K562 (cell line): ENCODE measurements around the gene ITPKB.

Experiments
- BHLHE40 ChIP-seq: IDR thresholded peaks from 2 replicates; pipeline ENCODE4 v1.6.1; 2011; ENCODE audit warnings: low read length, improper control_type of control experiment
- CTCF ChIP-seq, 3 experiments: IDR thresholded peaks in 2 of 3; conservative IDR thresholded peaks in 1 of 3; 2 replicates each; pipeline ENCODE4 v1.5.1; 2011 to 2012; ENCODE audit warnings: low read length in 3 of 3, mild to moderate bottlenecking in 3 of 3, control low read depth in 2 of 3, improper control_type of control experiment in 1 of 3, inconsistent platforms in 1 of 3, low read depth in 1 of 3, mixed read lengths in 1 of 3, moderate library complexity in 1 of 3; ENCODE audit not compliant: insufficient read depth in 2 of 3
- ESRRA ChIP-seq: fragments of 450-650 bp; IDR thresholded peaks from 2 replicates; pipeline ENCODE4 v1.6.1; 2014; ENCODE audit warnings: low read depth, mild to moderate bottlenecking, moderate library complexity, borderline replicate concordance
- ETS1 ChIP-seq: conservative IDR thresholded peaks from 2 replicates; pipeline ENCODE4 v1.6.1; 2011; ENCODE audit warnings: low read depth, mild to moderate bottlenecking, low read length; ENCODE audit not compliant: control insufficient read depth
- FOS ChIP-seq: IDR thresholded peaks from 3 replicates; pipeline ENCODE4 v1.6.1; 2011; ENCODE audit not compliant: insufficient read length; ENCODE audit errors: extremely low read depth
- GTF2F1 ChIP-seq: IDR thresholded peaks from 2 replicates; pipeline ENCODE4 v1.6.1; 2011; ENCODE audit warnings: low read depth, low read length, improper control_type of control experiment
- HINFP ChIP-seq: fragments of 450-650 bp; conservative IDR thresholded peaks from 2 replicates; pipeline ENCODE4 v1.6.1; 2016; ENCODE audit warnings: missing genetic modification characterization, low read depth, mild to moderate bottlenecking, control low read depth, missing compliant biosample characterization
- MECOM ChIP-seq: fragments of 250-450 bp; sonication (Bioruptor Pico); IDR thresholded peaks from 2 replicates; pipeline ENCODE4 v1.8.0; 2022; ENCODE audit warnings: inconsistent platforms
- POLR2A ChIP-seq: fragments of 450-650 bp; conservative IDR thresholded peaks from 2 replicates; pipeline ENCODE4 v1.6.1; 2016
- SIRT6 ChIP-seq: IDR thresholded peaks from one replicate; pipeline ENCODE4 v1.6.1; 2012; ENCODE audit warnings: low read depth, mild to moderate bottlenecking, control low read depth, inconsistent platforms, low read length, moderate library complexity
- SMC3 ChIP-seq: conservative IDR thresholded peaks from 2 replicates; pipeline ENCODE4 v1.6.1; 2011; ENCODE audit warnings: low read depth, low read length, improper control_type of control experiment; ENCODE audit not compliant: insufficient read depth
- ZNF384 ChIP-seq: IDR thresholded peaks from 2 replicates; pipeline ENCODE4 v1.6.1; 2012; ENCODE audit warnings: low read depth, low read length, improper control_type of control experiment

- TF ChIP-seq ETS1 (no peak), POLR2A (no peak), CTCF (IDR thresholded peaks at IDR 0.05 in 2 of 3, conservative IDR thresholded peaks at IDR 0.05 in 1 of 3; ENCODE audit: insufficient read depth in 2 of 3, low read depth in 1 of 3, low read length in 3 of 3) (no peak), BHLHE40 (no peak), FOS (no peak), SIRT6 (no peak), GTF2F1 (no peak), MECOM (no peak), HINFP (tag) (no peak), ESRRA (no peak), SMC3 (no peak), ZNF384 (no peak)
Measured at GRCh38 chr1:226776066-226776465, 37.0 kb upstream of the ITPKB start.
